Measurements from ENCODE around the gene RABGGTA.
A peak's percentile ranks its signal among the peaks of the same experiment; 100 is the strongest.
"Not testable (repeated sequence)": the region's sequence is repeated elsewhere in the genome, so short reads cannot be mapped to it uniquely, and the experiment has no call there.

Gene RABGGTA

DNA sequence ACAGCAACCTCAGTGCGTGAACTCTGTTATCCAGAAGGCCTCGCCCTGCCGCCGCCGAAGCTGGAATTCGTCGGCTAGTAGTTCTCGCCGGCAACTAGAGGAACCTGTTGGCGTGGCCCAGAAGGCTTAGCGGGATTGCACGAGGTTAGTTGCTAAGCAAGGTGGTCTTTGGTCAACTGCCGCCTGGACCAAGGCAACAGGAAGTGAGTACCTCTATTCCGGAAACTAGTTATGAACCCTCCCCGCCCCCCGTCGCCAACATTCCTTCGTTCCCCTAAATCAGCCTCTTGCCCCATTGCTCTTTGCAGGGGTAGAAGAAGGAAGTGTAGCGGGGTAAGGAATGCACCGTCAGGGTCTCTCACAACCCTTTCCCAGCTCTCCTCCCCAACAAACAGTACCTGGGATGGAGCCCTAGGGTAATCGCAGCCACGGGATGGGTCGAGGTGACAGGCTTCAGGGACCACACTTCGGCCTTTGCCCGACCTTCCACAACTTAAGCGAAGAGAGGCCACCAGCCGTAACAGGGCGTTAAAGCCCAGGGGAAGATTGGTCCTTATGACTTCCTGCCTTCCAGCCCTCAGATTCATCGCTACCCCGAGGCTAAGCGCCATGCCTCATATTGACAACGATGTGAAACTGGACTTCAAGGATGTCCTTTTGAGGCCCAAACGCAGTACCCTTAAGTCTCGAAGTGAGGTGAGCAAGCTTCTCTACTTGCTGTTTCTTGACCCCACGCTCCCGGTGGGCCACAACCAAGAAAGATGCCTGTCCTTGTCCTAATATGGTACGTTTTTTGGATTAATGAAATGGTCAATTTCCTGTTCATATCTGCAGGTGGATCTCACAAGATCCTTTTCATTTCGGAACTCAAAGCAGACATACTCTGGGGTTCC is 38.5 kb downstream of the RABGGTA start, which contains the start of gene GMPR2:
Gene GMPR2 (plus strand): TSS at position 285 of the 893 bp plus-strand sequence. CDS start 325 bp downstream, at position 610.
- DNase-seq, result no peak
- in situ Hi-C loops (cut with MboI; ENCODE audit: low pct_unique_long_range_greater_than_20kb, low sequenced_read_pairs), result no loop called here

DNA sequence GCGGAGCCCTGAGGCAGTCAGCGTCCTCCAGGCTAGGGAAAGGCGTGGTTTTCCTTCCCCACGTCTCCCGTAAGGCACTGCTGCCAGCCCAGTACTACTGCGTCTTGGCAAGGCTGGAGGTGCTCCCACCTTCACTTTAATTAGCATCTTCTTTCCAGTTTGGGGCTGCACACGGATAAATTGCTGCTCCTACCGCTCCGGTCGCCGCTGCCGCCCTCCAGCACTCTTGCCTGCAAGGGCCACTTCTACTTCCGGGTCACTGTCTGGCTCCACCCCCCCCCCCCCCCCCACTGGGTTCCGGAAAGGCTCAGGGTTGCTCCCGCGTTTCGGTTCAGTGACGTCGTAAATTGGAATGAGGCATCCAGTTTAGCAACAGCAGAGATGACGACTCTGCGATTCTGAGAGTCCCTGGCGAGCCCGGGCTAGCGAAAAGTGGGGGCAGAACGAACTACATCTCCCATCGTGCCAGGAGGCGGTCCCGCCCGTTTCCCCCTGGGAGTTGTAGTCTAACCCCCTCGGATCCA is 39.2 kb downstream of the RABGGTA start, which contains the start of gene NEDD8:
Gene NEDD8 (minus strand): TSS at position 247 of the 524 bp plus-strand sequence. CDS start 100 bp downstream, at position 147.
- in situ Hi-C loops (cut with MboI; ENCODE audit: low pct_unique_long_range_greater_than_20kb, low sequenced_read_pairs), result no loop called here
- DNase-seq, result peak; percentile 96

DNA sequence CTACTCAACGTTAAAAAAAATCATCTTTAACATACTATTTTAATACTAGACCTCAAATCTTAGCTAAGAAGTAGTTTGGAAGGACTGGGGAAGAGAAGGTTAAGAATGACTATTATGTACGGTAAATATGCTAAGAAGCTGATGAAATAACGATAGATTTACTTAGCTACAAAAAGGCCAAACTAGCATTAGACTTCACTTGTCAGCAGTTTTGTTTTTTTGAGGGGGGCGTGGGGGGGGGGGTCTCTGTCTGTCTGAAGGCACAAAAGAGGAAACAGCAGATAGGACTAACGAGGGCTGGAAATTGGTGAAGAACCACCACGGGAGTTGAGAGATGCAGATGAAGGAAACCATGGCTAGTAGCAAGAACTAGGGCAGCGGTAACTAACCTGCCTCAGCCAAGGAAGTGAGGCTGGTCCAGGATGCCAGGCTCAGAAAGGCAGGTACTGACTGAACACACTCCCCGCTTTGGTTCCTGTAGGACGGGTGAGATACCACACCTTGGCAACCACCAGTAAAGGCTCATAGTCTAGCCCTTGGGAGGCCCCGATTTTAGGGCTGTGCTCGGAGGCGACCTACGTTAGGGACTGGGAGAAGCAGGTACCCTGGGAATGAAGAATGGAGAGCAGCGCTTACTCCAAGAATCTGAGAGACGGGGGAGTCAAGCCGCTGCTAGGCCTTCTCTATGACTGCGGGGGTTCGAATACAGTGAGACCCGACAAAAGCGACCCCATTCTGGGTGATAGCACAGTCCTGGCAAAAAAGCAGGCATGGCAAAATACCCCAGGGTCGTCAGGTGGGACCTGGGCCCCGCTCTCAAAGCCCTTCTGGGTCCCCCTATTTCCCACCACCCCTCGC is 39.9 kb downstream of the RABGGTA start:
- in situ Hi-C loops (cut with MboI; ENCODE audit: low pct_unique_long_range_greater_than_20kb, low sequenced_read_pairs), result no loop called here
- peak; percentile 35 for DNase-seq

DNA sequence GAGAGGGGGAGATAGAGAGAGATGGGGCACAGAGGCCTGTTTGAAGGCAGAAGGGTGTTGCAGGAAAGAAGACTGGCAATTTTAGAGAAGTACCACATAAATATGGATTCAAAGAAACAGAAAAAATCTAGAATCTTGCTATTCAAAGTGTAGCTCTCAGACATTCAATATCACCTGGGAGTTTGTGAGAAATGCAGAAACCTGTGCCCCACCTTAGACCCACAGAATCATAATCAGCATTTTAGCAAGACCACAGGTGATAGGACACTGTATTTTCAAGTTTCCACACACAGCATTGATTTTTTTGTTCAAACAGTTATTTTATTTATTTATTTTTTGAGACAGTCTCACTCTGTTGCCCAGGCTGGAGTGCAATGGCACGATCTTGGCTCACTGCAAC is 42.5 kb downstream of the RABGGTA start:
- DNase-seq, result no peak
- in situ Hi-C loops (cut with MboI; ENCODE audit: low pct_unique_long_range_greater_than_20kb, low sequenced_read_pairs), result no loop called here

DNA sequence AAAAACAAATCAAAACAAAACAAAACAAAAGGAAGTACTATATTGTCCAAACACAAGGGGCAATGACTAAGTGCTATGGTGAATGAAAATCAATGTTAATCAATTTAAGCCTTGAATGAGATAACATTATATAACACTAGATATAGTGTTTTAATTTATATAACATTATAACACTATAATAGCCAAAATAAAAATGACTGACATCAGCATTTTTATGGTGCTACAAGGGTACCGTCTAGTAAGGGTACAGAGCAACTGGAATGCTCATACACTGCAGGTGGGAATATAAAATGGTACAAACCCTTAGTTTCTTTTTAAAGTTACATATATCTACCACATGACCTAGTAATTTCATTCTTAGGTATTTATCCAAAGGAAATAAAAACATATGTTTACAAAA is 44.9 kb downstream of the RABGGTA start:
- DNase-seq, result no peak

DNA sequence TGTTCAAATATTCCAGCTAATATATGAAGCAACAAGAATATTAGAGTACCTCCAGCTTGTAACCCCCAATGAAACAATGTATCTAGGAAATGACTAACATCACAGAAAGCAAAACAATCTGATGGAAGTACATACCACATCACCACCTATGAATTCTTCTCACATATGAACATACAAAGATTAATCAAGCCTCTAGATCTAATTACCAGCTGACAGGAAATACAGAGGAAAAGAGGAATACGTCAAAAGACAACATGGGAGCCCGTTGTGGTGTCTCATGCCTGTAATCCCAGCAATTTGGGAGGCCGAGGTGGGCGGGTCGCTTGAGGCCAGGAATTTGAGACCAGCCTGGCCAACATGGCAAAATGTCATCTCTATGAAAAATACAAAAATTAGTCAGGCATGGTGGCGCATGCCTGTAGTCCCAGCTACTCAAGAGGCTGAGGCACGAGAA is 46.8 kb downstream of the RABGGTA start:
- in situ Hi-C loops (cut with MboI; ENCODE audit: low pct_unique_long_range_greater_than_20kb, low sequenced_read_pairs), result no loop called here
- DNase-seq, result no peak

More for the DNA sequence above, 44.9 kb downstream of the RABGGTA start:
- in situ Hi-C loops (cut with MboI; ENCODE audit: low pct_unique_long_range_greater_than_20kb, low sequenced_read_pairs), result no loop called here

DNA sequence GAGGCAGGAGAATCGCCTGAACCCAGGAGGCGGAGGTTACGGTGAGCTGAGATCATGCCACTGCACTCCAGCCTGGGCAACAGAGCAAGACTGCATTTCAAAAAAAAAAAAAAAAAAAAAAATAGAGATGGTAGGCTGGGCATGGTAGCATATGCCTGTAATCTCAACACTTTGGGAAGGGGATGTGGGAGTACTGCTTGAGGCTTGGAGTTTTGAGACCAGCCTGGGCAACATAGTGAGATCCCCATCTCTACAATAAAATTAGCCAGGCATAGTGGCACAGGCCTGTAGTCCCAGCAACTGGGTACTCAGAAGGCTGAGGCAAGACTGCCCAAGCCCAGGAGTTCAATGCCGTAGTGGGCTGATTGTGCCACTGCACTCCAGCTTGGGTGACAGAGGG is 48.4 kb downstream of the RABGGTA start:
- in situ Hi-C loops (cut with MboI; ENCODE audit: low pct_unique_long_range_greater_than_20kb, low sequenced_read_pairs); DNase-seq: not testable (repeated sequence)

DNA sequence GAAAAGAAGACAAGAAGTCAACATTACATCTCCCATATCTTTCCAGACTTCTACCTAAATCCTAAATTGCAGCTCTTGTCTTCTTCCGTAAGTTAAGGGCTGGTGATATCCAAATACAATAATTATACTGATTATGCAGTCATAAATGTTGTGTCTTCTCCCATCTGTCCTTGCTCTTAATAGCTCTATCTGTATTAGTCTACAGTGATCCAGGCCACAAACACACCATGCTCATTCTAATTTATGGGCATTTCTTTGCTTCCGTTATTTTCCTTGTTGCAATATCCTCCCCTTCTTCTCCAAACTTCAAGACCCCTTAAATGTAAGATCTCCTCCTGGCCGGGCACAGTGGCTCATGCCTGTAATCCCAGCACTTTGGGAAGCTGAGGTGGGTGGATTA is 51.9 kb downstream of the RABGGTA start:
- no peak for DNase-seq
- in situ Hi-C loops (cut with MboI; ENCODE audit: low pct_unique_long_range_greater_than_20kb, low sequenced_read_pairs), result no loop called here

DNA sequence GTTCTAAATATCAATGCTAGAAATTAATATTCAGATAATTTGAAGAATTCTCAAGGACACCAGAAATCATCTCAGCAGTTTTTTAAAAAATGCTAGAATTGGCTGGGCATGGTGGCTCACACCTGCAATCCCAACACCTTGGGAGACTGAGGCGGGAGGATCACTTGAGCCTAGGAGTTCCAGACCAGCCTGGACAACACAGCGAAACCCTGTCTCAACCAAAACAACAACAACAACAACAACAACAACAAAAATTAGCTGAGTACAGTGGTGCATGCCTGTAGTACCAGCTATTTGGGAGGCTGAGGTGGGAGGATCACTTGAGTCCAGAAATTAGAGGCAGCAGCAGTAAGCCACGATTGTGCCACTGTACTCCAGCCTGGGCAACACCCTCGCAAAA is 52.3 kb downstream of the RABGGTA start:
- DNase-seq, result no peak
- in situ Hi-C loops (cut with MboI; ENCODE audit: low pct_unique_long_range_greater_than_20kb, low sequenced_read_pairs), result no loop called here

DNA sequence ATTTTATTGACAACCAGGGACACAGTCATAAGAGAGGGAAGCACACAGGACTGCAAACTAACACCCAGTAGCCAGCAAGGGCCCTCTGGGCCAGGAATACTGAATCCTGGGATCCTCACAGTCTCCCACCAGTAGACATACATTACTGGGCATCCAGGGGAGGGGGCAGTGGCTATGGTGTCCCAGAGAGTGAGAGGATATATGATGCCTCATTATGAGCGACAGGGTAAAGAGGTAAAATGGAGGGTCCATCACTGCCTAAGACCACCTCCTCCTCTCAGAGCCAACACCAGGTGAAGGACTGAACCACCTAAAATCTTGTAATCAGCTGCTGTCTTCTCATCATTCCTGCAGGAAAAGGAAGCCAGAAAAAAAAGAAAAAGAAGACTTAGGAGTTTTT is 54.5 kb downstream of the RABGGTA start:
- in situ Hi-C loops (cut with MboI; ENCODE audit: low pct_unique_long_range_greater_than_20kb, low sequenced_read_pairs); DNase-seq: not testable (repeated sequence)

DNA sequence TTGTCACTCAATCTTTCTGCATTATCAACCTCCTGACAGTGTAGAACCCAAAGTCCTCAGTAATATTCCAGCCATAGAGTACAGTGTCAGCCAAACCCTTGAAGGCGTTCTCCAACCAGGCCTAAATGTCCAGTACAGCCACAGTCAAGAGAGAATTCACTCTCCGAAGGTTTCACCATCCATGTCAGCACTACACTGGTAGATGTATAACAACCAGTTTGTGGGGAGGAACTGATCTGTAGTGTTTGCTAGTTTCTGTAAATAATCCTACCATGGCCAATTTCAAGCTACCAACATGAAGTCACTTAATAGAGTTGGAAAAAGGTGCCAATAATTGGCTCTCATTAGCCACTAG is 55.1 kb downstream of the RABGGTA start:
- no peak for DNase-seq
- in situ Hi-C loops (cut with MboI; ENCODE audit: low pct_unique_long_range_greater_than_20kb, low sequenced_read_pairs), result no loop called here
